Cardiac fibroblast (primary cell): ENCODE data around the gene AGO3.
"Not testable (repeated sequence)": the region's sequence is repeated elsewhere in the genome, so short reads cannot be mapped to it uniquely, and the experiment has no call there.

Experiments used
- DNase-seq, 2 donors: peaks; one replicate each; pipeline versions ENCODE4 v3.0.0 to v3.0.0-alpha.2; 2010; ENCODE audit warnings: low read depth in 2 of 2
- H3K4me3 ChIP-seq, 2 donors: replicated peaks in 1 of 2; 1 replicate in 1 of 2; 2 replicates in 1 of 2; pipeline ENCODE4 v1.5.1; 2011; ENCODE audit warnings: low read depth in 2 of 2, low read length in 2 of 2, mild to moderate bottlenecking in 2 of 2, moderate library complexity in 1 of 2
- TF ChIP-seq, protein P1 (sequence below): IDR thresholded peaks from one replicate; pipeline ENCODE4 v1.5.1; 2011; ENCODE audit warnings: low read depth, mild to moderate bottlenecking, low read length, inconsistent platforms

The AGO3 gene

DNA sequence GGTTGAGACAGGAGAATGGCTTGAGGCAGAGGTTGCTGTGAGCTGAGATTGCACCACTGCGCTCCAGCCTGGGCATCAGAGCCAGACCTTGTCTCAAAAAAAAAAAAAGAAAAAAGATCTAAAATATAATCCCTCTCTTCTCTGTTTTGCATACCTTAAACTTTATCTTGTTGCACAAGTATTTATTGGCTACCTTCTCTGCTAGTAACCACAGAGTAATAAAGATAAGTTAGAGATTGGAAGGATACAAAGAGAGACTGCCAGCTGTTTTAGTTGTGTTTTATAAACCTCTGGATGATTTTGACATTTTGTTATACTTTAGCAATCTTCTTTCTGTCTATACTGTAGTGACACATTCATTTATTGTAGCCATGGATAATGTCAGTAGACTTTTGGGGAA, 27.7 kb downstream of the AGO3 start:
- no peak overlapping the region for H3K4me3 ChIP-seq
- TF ChIP-seq, protein P1, sequence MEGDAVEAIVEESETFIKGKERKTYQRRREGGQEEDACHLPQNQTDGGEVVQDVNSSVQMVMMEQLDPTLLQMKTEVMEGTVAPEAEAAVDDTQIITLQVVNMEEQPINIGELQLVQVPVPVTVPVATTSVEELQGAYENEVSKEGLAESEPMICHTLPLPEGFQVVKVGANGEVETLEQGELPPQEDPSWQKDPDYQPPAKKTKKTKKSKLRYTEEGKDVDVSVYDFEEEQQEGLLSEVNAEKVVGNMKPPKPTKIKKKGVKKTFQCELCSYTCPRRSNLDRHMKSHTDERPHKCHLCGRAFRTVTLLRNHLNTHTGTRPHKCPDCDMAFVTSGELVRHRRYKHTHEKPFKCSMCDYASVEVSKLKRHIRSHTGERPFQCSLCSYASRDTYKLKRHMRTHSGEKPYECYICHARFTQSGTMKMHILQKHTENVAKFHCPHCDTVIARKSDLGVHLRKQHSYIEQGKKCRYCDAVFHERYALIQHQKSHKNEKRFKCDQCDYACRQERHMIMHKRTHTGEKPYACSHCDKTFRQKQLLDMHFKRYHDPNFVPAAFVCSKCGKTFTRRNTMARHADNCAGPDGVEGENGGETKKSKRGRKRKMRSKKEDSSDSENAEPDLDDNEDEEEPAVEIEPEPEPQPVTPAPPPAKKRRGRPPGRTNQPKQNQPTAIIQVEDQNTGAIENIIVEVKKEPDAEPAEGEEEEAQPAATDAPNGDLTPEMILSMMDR = no peak
- DNase-seq = no peak

DNA sequence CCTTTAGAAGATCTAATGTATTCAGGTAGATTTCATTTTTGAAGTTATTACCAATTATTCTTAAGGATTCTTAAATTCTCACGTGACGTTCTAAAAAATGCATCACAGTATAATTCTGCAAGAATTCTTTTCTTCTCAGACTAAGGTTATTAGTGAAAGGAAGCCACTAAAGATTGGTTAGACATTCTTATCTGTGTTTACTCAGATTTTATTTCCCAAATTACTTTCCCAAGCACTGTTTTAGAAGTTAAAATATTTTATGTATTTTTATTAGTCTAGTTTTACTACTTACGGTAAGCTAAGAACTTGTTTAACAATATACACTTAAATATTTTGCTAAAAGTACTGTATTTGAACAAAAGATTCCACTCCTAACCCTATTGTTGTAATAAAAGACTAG, 28.4 kb downstream of the AGO3 start:
- no peak for DNase-seq
- H3K4me3 ChIP-seq = no peak overlapping the region
- TF ChIP-seq, protein P1 = no peak

DNA sequence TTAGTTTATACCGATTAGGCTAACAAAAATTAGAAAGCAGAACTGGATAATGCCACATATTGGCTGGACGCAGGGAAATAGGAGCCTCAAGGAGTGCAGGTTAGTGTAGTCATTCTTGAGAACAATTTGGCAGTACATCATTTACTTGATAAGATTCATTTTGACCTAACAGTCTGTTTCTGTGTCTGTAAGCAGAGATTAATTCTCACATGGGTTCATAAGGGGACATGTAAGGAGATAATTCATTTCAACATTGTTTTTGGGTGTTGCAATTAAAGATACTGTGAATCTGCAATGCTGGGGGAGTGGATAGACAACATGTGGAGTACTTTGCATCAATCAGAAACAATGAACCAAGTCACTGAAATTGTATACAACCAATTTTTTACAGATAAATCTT, 32.0 kb downstream of the AGO3 start:
- TF ChIP-seq, protein P1 = no peak
- no peak overlapping the region for H3K4me3 ChIP-seq
- no peak for DNase-seq

DNA sequence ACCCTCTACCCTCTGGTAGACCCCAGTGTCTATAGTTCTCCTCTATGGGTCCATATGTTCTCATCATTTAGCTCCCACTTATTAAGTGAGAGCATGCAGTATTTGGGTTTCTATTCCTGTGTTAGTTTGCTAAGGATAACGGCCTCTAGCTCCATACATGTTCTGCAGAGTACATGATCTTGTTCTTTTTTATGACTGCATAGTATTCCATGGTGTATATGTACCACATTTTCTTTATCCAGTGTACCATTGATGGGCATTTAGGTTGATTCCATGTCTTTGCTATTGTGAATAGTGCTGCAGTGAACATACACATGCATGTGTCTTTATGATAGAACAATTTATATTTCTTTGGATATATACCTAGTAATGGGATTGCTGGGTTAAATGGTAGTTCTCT, 33.4 kb downstream of the AGO3 start:
- H3K4me3 ChIP-seq, DNase-seq: not testable (repeated sequence)

DNA sequence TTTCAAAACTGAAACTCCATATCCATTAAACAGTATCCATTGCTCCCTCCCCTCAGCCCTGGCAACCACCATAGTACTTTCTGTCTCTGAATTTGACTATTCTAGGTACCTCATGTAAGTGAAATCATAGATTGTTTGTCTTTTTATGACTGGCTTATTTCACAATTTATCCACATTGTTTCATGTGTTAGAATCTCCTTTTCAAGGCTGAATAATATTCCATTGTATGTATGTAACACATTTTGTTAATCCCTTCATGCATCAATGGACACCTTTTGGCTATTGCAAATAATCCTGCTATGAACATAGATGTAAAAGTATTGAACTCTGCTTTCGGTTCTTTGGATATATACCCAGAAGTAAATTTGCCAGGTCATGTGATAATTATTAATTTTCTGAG, 37.5 kb downstream of the AGO3 start:
- DNase-seq = no peak
- no peak overlapping the region for H3K4me3 ChIP-seq
- TF ChIP-seq, protein P1 = no peak

DNA sequence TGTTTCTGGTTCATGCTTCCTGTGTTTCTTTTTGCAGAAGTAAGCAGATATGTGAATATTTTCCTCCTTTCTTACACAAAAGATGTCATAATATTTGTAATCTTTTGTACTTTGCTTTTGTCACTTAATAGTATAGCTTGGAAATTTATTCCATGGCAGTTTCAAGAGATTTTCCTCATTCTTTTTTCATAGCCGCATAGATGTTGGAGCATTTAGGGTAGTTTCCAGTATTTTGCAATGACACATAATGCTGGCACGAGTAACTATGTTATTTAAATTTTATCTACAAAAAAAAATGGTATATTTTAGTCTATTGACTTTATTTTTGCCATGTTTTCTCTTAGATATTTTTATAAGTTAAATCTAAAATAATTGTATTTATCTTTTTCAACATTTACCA, 40.7 kb downstream of the AGO3 start:
- peak in 1 of 2 donors; percentile 35 for DNase-seq
- H3K4me3 ChIP-seq = no peak overlapping the region
- TF ChIP-seq, protein P1 = no peak

DNA sequence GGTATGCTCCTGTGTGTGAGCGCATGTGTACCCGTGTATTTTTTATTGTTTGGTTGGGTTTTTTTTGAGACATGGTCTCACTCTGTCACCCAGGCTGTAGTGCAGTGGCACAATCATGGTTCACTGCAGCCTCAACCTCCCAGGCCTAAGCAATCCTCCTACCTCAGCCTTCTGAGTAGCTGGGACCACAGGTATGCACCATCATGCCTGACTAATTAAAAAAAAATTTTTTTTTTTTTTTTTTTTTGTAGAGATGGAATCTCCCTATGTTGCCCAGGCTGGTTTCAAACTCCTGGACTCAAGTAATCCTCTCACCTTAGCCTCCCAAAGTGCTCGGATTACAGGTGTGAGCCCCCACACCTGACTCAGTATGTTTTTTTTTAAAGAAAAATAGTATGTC, 41.7 kb downstream of the AGO3 start:
- not testable (repeated sequence) for H3K4me3 ChIP-seq
- peak in 1 of 2 donors; percentile 17 for DNase-seq

DNA sequence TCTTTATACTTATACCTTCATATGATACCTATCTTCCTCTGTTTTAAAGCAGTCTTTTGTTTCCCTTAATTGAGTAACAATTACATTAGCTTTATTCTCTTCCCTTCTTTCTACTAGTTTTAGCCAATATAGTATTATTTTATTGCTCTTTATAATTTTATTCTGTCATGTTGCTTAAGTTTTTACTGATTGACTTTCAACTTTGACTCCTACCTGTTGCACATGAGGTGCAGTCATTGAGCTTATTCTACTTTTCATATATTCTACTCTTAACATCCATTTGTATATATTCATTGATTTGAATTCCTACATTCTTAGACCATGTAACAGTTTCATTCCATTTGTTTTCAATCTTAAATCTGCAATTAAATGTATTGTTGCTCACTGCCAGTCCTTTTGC, 49.2 kb downstream of the AGO3 start:
- DNase-seq = no peak
- no peak overlapping the region for H3K4me3 ChIP-seq
- TF ChIP-seq, protein P1 = no peak
